LNCaP clone FGC (cell line): ENCODE data around the gene WDR64.

ENCODE experiments used
- DNase-seq: peaks from one replicate; pipeline ENCODE4 v3.0.0-alpha.2; 2011; ENCODE audit warnings: low read depth
- H3K4me3 ChIP-seq: 2 replicates; pipeline ENCODE4 v1.5.1; 2011; ENCODE audit warnings: mild to moderate bottlenecking, low read depth, low read length, control low read depth
- TF ChIP-seq, protein P1 (sequence below): IDR thresholded peaks from 2 replicates; pipeline ENCODE4 v1.5.1; 2012; ENCODE audit warnings: mild to moderate bottlenecking; ENCODE audit not compliant: control insufficient read depth, insufficient read depth; ENCODE audit errors: extremely low read depth

The WDR64 gene

DNA sequence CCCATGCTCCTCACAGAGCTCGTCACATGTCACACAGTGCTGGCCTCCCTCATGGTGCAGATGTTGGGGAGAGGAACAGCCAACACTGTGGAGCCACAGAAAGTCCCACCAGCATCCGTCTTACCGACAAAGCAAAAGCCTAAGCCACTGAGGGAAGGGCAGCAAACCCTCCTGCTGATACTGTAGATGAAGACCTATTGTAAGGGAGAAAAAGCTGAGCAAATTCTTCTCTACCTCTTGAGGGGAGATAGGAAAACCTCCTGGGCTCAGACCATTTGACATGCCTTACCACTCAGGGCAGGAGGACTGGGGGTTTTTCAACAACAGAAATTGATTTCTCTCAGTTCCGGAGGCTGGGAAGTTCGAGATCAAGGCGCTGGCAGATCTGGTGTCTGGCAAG lies 95.9 kb downstream of the WDR64 start:
- no peak for DNase-seq
- TF ChIP-seq, protein P1, sequence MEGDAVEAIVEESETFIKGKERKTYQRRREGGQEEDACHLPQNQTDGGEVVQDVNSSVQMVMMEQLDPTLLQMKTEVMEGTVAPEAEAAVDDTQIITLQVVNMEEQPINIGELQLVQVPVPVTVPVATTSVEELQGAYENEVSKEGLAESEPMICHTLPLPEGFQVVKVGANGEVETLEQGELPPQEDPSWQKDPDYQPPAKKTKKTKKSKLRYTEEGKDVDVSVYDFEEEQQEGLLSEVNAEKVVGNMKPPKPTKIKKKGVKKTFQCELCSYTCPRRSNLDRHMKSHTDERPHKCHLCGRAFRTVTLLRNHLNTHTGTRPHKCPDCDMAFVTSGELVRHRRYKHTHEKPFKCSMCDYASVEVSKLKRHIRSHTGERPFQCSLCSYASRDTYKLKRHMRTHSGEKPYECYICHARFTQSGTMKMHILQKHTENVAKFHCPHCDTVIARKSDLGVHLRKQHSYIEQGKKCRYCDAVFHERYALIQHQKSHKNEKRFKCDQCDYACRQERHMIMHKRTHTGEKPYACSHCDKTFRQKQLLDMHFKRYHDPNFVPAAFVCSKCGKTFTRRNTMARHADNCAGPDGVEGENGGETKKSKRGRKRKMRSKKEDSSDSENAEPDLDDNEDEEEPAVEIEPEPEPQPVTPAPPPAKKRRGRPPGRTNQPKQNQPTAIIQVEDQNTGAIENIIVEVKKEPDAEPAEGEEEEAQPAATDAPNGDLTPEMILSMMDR = no peak
- no peak overlapping the region for H3K4me3 ChIP-seq

GRCh38 chr1:241749041-241749944 lies 97.2 kb downstream of the WDR64 start:
- TF ChIP-seq, protein P1 = no peak
- DNase-seq = peak; percentile 3
- H3K4me3 ChIP-seq = no peak overlapping the region

DNA sequence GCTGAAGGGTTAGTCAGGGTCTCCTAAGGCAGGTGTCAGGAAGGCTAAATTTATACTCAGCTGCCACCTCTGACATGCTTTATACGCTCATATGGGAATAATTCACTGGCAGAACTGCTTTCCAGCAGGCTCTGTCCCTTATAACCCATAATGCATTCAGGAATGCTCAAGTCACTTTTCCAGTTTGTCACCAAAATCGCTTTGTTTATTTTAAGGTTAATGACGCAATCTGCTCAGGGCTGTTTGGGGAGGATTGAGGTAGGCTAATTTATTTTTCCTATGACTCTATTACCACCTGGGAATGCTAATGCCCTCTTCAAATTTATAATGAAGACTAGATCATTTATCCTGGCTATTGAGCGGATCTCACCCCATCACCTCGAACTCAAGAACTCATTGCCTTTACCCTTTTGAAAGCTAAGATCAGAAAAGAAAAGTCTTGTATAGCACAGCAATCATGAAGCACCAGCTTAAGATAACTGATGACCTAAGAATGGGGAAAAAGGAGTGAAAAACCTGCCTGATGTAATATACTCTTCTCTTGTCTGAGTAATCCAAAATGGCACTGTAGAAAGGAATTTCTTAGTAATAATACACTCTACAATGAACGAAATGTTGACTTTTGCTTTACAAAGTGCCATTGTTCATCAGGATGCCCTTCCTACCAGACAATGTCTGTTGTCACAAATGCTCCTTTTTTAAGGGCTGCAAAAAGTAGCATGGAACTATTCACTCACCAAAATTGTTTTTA lies 98.0 kb downstream of the WDR64 start:
- peak; percentile 23 for DNase-seq
- no peak overlapping the region for H3K4me3 ChIP-seq
- TF ChIP-seq, protein P1 = no peak

- no peak for DNase-seq
- TF ChIP-seq, protein P1 = no peak
- no peak overlapping the region for H3K4me3 ChIP-seq
Observed at GRCh38 chr1:241751524-241751923, 99.4 kb downstream of the WDR64 start.

DNA sequence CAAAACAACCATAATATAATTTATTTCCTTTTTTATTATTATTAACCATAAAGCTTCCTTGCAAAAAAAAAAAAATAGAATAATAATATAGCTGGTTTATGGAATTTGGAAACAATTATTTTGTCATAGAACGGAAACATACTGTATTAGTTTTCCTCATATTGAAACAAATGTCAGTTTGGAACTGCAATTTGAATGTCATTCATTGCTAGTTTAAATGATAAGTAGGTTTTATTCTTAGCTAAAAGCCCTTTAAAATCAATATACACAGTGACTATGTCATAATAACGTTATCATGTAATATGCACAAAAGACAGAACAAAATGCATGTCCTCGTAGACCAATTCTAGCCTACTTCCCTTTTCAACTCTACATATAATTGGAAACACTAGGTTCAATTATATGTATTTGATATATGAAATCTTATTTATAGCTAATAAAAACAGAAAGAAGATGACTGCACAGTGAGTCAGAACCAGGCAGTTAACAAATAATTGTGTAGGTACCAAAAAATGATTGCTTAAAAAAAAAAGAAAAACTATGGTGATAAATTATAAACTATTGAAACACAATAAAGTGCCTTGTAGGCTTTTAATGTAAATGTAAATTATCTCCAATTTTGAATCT lies 110.7 kb downstream of the WDR64 start:
- TF ChIP-seq, protein P1 = no peak
- no peak overlapping the region for H3K4me3 ChIP-seq
- no peak for DNase-seq

- no peak overlapping the region for H3K4me3 ChIP-seq
- TF ChIP-seq, protein P1 = no peak
- DNase-seq = no peak
Observed at GRCh38 chr1:241765390-241765789, 113.3 kb downstream of the WDR64 start.
